ENCODE measurements around the gene EML3. TPM values are rescaled to one million over a fixed set of nuclear protein-coding genes. Genes with fewer than 3 reads are reported as not detected.
A peak's percentile ranks its signal among the peaks of the same experiment; 100 is the strongest.

The EML3 gene
- total and polyA plus RNA-seq, 2 of the 13 experiments (the other 11 are each of a cell fraction or from before 2014, with no cell fraction given): 10.6 to 12.3 TPM

DNA sequence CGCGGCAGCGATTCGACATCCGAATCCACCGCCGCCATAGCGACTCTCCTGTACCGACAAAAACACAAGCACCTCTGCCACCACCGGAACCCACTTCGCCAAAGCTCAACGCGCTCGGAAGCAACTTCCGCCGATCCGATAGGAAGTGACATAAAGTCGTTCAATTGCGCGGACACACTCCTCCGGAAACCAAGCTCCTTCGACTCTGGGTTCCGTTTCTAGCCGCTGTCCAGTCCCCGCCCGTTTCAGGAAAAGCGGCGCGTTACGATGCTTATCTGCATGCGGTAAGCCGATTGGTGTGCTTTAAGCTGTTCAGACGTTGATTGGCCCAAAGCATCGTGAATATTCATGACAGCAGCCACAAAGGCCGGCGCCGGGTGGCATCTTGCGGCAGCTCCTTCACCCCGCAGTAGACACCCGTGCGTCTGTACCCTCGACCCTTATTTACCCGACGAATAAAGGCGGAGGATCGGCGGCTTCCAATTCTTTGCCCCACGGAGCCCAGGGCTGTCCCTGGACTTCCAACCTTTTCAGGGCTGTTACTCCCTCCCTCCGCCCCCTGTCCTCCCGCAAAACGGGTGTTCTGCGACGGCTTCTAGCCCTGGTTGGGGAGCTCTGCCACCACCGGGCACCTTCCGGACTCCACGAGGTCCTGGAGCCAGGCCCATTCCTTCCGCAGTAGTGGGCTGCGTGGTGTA, 21.0 kb downstream of the EML3 start, which contains the start of gene TUT1 (continued):
- TF ChIP-seq MYNN (CRISPR knock-in tag; IDR thresholded peaks at IDR 0.05; ENCODE audit: low read depth) (peak; percentile 53; the same call in 1 of the 2 replicates), ZNF34 (CRISPR knock-in tag; IDR thresholded peaks at IDR 0.05; ENCODE audit: borderline replicate concordance) (no peak; the same call in 1 of the 2 replicates), YY1 (IDR thresholded peaks at IDR 0.05; ENCODE audit: insufficient read depth, insufficient replicate concordance, low read depth, low read length) (peak; percentile 87), ZNF839 (CRISPR knock-in tag; IDR thresholded peaks at IDR 0.05; ENCODE audit: borderline replicate concordance) (0 out of 2 replicates have a peak, but pooled peaks have one; percentile 30), FOXP4 (CRISPR knock-in tag; IDR thresholded peaks at IDR 0.05) (peak; percentile 77), RELA (CRISPR knock-in tag; IDR thresholded peaks at IDR 0.05) (no peak), ZNF841 (CRISPR knock-in tag; IDR thresholded peaks at IDR 0.05; ENCODE audit: borderline replicate concordance) (0 out of 2 replicates have a peak, but pooled peaks have one; percentile 51), CBX1 (IDR thresholded peaks at IDR 0.05; ENCODE audit: low read depth) (peak; percentile 76), ZNF709 (CRISPR knock-in tag; IDR thresholded peaks at IDR 0.05) (peak; percentile 44; the same call in 1 of the 2 replicates), RBM39 (IDR thresholded peaks at IDR 0.05; ENCODE audit: low read depth, low read length, poor library complexity, severe bottlenecking) (peak; percentile 72), ESRRA (CRISPR knock-in tag; IDR thresholded peaks at IDR 0.05; ENCODE audit: low read depth) (peak; percentile 61; the same call in 1 of the 2 replicates), ZFY (CRISPR knock-in tag; IDR thresholded peaks at IDR 0.05) (peak; percentile 43; the same call in 1 of the 2 replicates), ZBTB25 (CRISPR knock-in tag; IDR thresholded peaks at IDR 0.05) (peak; percentile 97), CHD4 (IDR thresholded peaks at IDR 0.05; ENCODE audit: borderline replicate concordance, low read length) (peak; percentile 52; the same call in 1 of the 2 replicates), MAX (IDR thresholded peaks at IDR 0.05) (peak; percentile 72), GABPB1 (CRISPR knock-in tag; IDR thresholded peaks at IDR 0.05) (peak; percentile 98), CBX5 (CRISPR knock-in tag; IDR thresholded peaks at IDR 0.05; ENCODE audit: borderline replicate concordance) (peak; percentile 91; the same call in 1 of the 2 replicates), MEF2D (CRISPR knock-in tag; IDR thresholded peaks at IDR 0.05) (peak; percentile 90), POLR2G (IDR thresholded peaks at IDR 0.05; ENCODE audit: low read depth, low read length) (peak; percentile 95), ZFP82 (CRISPR knock-in tag; IDR thresholded peaks at IDR 0.05; ENCODE audit: borderline replicate concordance) (0 out of 2 replicates have a peak, but pooled peaks have one; percentile 26), NR2F6 (IDR thresholded peaks at IDR 0.05) (peak; percentile 53; the same call in 1 of the 2 replicates), NR2F6 (CRISPR knock-in tag; IDR thresholded peaks at IDR 0.05) (peak; percentile 56; the same call in 1 of the 2 replicates), ZNF567 (CRISPR knock-in tag; IDR thresholded peaks at IDR 0.05; ENCODE audit: borderline replicate concordance) (peak; percentile 72; the same call in 1 of the 2 replicates)
- TF ChIP-seq, protein P1, sequence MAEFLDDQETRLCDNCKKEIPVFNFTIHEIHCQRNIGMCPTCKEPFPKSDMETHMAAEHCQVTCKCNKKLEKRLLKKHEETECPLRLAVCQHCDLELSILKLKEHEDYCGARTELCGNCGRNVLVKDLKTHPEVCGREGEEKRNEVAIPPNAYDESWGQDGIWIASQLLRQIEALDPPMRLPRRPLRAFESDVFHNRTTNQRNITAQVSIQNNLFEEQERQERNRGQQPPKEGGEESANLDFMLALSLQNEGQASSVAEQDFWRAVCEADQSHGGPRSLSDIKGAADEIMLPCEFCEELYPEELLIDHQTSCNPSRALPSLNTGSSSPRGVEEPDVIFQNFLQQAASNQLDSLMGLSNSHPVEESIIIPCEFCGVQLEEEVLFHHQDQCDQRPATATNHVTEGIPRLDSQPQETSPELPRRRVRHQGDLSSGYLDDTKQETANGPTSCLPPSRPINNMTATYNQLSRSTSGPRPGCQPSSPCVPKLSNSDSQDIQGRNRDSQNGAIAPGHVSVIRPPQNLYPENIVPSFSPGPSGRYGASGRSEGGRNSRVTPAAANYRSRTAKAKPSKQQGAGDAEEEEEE (CRISPR knock-in tag; IDR thresholded peaks at IDR 0.05; ENCODE audit: borderline replicate concordance): no peak
- TF ChIP-seq, protein P2, sequence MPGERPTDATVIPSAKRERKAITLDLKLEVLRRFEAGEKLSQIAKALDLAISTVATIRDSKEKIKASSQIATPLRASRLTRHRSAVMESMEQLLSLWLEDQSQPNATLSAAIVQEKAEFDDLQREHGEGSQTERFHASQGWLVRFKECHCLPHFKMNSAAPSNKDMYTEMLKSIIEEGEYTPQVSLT (CRISPR knock-in tag; IDR thresholded peaks at IDR 0.05; ENCODE audit: borderline replicate concordance, low read depth): no peak

Measured in HepG2 (cell line).